ENCODE data around the gene PIEZO1. TPM values are rescaled to one million over a fixed set of nuclear protein-coding genes. Genes with fewer than 3 reads are reported as not detected.

Gene PIEZO1
- total and polyA plus RNA-seq, 10 donors, result 145 to 385 (median 201) TPM

- Histone ChIP-seq H3K27me3 (replicated peaks in 1 of 7) (no peaks in the 10 kb centered on the region), H3K4me1 (peaks cover 0 to 18% (median 2%) of the 10 kb centered on the region in 6 donors), H3K9me3 (no peaks in the 10 kb centered on the region), H3K4me3 (no peak overlapping the region), H3K27ac (no peak overlapping the region), H3K36me3 (peaks cover 0 to 60% (median 19%) of the 10 kb centered on the region in 6 donors)
- no peak for DNase-seq
- intact Hi-C loops (cut with DNase I; ENCODE audit: low total_unique reads), result no loop called here
- 82 to 90% (median 85%) methylated on average over 27 to 40 of the region's 40 CpGs for WGBS, 5 donors
- TF ChIP-seq POLR2AphosphoS5 (IDR thresholded peaks at IDR 0.05) (peak in 1 of 3 donors; percentile 32), POLR2A (IDR thresholded peaks at IDR 0.05) (no peak), CTCF (IDR thresholded peaks at IDR 0.05 in 8 of 11, conservative IDR thresholded peaks at IDR 0.05 in 3 of 11) (no peak)
These were observed 33.0 kb upstream of the PIEZO1 start for GRCh38 chr16:88817785-88818574.

- no peak for DNase-seq
- H3K27me3 ChIP-seq (replicated peaks in 1 of 7), result no peaks in the 10 kb centered on the region
- no peak overlapping the region for H3K27ac ChIP-seq
- no peaks in the 10 kb centered on the region for H3K9me3 ChIP-seq
- H3K4me1 ChIP-seq, result peaks cover 4 to 28% (median 12%) of the 10 kb centered on the region in 6 donors
- no peak overlapping the region for H3K4me3 ChIP-seq
- WGBS, 5 donors, result 90 to 94% (median 92%) methylated on average over 21 to 41 of the region's 41 CpGs
- H3K36me3 ChIP-seq, result peaks cover 0 to 50% (median 8%) of the 10 kb centered on the region in 6 donors
- intact Hi-C loops (cut with DNase I; ENCODE audit: low total_unique reads), result no loop called here
- TF ChIP-seq CTCF (IDR thresholded peaks at IDR 0.05 in 8 of 11, conservative IDR thresholded peaks at IDR 0.05 in 3 of 11), result no peak
- TF ChIP-seq POLR2A (IDR thresholded peaks at IDR 0.05), result no peak
- peak in 2 of 3 donors; percentile 6 to 32 for TF ChIP-seq POLR2AphosphoS5 (IDR thresholded peaks at IDR 0.05)
These were observed 31.9 kb upstream of the PIEZO1 start for GRCh38 chr16:88816736-88817535.

GRCh38 chr16:88815901-88816589, 31.0 kb upstream of the PIEZO1 start:
- peak; percentile 74 to 92 (median 85) for TF ChIP-seq CTCF (IDR thresholded peaks at IDR 0.05 in 8 of 11, conservative IDR thresholded peaks at IDR 0.05 in 3 of 11)
- TF ChIP-seq POLR2A (IDR thresholded peaks at IDR 0.05), result no peak
- peak; percentile 18 to 71 (median 54) for TF ChIP-seq POLR2AphosphoS5 (IDR thresholded peaks at IDR 0.05)
- H3K9me3 ChIP-seq, result no peaks in the 10 kb centered on the region
- H3K4me3 ChIP-seq, result no peak overlapping the region
- intact Hi-C loops (cut with DNase I; ENCODE audit: low total_unique reads), result no loop called here
- peaks cover 5 to 36% (median 18%) of the 10 kb centered on the region in 6 donors for H3K4me1 ChIP-seq
- H3K27ac ChIP-seq, result no peak overlapping the region
- peak; percentile 87 for DNase-seq
- H3K27me3 ChIP-seq (replicated peaks in 1 of 7), result no peaks in the 10 kb centered on the region
- H3K36me3 ChIP-seq, result peaks cover 0 to 41% (median under 1%) of the 10 kb centered on the region in 6 donors
- WGBS, 5 donors, result 23 to 66% (median 53%) methylated on average over 11 to 19 of the region's 19 CpGs
